Natural killer cell treated with Interleukin-12 subunit alpha and Interleukin-12 subunit beta and Interleukin-15 and Interleukin-18, amount 100 ng/mL, for 72 hours (primary cell): ENCODE results near the gene IRGC. TPM values are rescaled to one million over a fixed set of nuclear protein-coding genes. Genes with fewer than 3 reads are reported as not detected.

Experiments used
- ATAC-seq, 2 donors: fragments of 150-1000 bp; cut with Tn5 transposase in 1 of 2; sonication (Bioruptor Pico), chemical (Tn5 transposase) in 1 of 2; 2 replicates each; pipeline ENCODE4 v1.10.0; 2021
- DNase-seq: peaks from one replicate; pipeline ENCODE4 v3.0.0; 2022; ENCODE audit warnings: low spot score
- H3K27ac Mint-ChIP-seq, 2 donors: 1 replicate in 1 of 2; 2 replicates in 1 of 2; pipeline ENCODE4 v1.8.0; 2022; ENCODE audit warnings: mixed read lengths in 2 of 2, mild to moderate bottlenecking in 1 of 2, moderate library complexity in 1 of 2
- H3K27me3 Mint-ChIP-seq, 2 donors: 1 replicate in 1 of 2; 2 replicates in 1 of 2; pipeline ENCODE4 v1.8.0; 2022; ENCODE audit warnings: mixed read lengths in 2 of 2
- H3K36me3 Mint-ChIP-seq: one replicate; pipeline ENCODE4 v1.8.0; 2022; ENCODE audit warnings: mixed read lengths
- H3K4me1 Mint-ChIP-seq, 2 donors: 1 replicate in 1 of 2; 2 replicates in 1 of 2; pipeline ENCODE4 v1.8.0; 2022; ENCODE audit warnings: low read depth in 2 of 2, mixed read lengths in 2 of 2, mild to moderate bottlenecking in 1 of 2
- H3K4me3 Mint-ChIP-seq: one replicate; pipeline ENCODE4 v1.8.0; 2022; ENCODE audit warnings: mixed read lengths
- H3K9me3 Mint-ChIP-seq: 2 replicates; pipeline ENCODE4 v1.8.0; 2022; ENCODE audit warnings: mixed read lengths
- total RNA-seq, 2 donors: library from RNA; stranded (reverse); gene quantifications; one replicate each; pipeline ENCODE4 v1.2.3, GENCODE V29; 2022

The IRGC gene
- total RNA-seq, 2 donors from 2014 or later, result not detected

DNA sequence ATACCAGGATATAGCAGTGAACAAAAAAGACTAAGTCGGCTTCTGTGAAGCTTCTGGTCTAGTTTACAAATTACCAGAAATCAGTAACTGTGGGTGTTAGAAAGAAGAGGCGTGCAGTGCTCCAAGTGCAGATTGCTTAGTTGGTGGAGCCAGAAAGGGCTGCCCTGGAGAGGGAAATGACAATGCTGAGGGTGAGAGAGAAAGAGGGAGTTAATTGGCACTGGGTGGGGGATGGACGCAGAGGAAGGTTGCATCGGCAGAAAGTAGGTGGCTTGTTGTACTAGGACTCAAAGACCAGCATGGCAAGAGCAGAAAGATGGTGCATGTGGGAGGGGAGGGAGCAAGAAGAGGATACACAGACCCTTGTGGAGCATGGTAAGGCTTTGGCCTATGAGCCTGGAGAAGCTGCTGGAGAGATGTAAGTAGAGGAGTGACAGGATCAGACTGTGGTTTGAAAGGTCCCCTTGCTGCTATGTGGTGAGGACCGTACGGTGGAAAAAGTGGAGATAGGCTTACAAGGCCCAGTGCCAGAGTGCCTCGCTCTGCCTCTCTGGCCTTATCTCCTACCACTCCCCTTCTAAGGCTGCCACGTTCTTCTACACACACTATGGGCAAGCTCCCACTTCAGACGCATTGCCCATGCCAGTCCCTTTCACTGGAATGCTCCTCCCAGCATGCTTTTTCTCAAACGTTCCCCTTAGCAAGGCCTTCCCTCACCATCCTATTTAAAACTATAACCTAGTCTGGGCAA is 25.4 kb downstream of the IRGC start:
- H3K27me3 Mint-ChIP-seq, result no peaks in the 10 kb centered on the region
- H3K4me1 Mint-ChIP-seq, result peaks cover 12 to 17% of the 10 kb centered on the region in 2 donors
- peak overlapping the region; percentile 6 to 8 for H3K27ac Mint-ChIP-seq
- ATAC-seq, result no peak
- H3K4me3 Mint-ChIP-seq, result no peak overlapping the region
- no peaks in the 10 kb centered on the region for H3K9me3 Mint-ChIP-seq
- no peak for DNase-seq
- H3K36me3 Mint-ChIP-seq, result peaks cover 36% of the 10 kb centered on the region

GRCh38 chr19:43743059-43743458 is 27.2 kb downstream of the IRGC start:
- H3K36me3 Mint-ChIP-seq, result peaks cover 38% of the 10 kb centered on the region
- peaks cover 19 to 20% of the 10 kb centered on the region in 2 donors for H3K4me1 Mint-ChIP-seq
- DNase-seq, result no peak
- ATAC-seq, result no peak
- peak overlapping the region; percentile 39 to 50 for H3K27ac Mint-ChIP-seq
- no peak overlapping the region for H3K4me3 Mint-ChIP-seq
- no peaks in the 10 kb centered on the region for H3K27me3 Mint-ChIP-seq
- H3K9me3 Mint-ChIP-seq, result no peaks in the 10 kb centered on the region

GRCh38 chr19:43747557-43748204 is 31.8 kb downstream of the IRGC start:
- Mint-ChIP-seq H3K4me1 (peaks cover 49 to 55% of the 10 kb centered on the region in 2 donors), H3K4me3 (peak overlapping the region; percentile 54), H3K27ac (peak overlapping the region; percentile 93 to 100), H3K27me3 (no peaks in the 10 kb centered on the region), H3K36me3 (peaks cover 51% of the 10 kb centered on the region), H3K9me3 (no peaks in the 10 kb centered on the region)
- ATAC-seq (peak in 1 of 2 donors; percentile 37), DNase-seq (no peak)

- Mint-ChIP-seq H3K4me3 (peak overlapping the region; percentile 54), H3K9me3 (no peaks in the 10 kb centered on the region), H3K36me3 (peaks cover 47% of the 10 kb centered on the region), H3K4me1 (peaks cover 54 to 60% of the 10 kb centered on the region in 2 donors), H3K27me3 (no peaks in the 10 kb centered on the region), H3K27ac (peak overlapping the region; percentile 93 to 100)
- DNase-seq, result no peak
- no peak for ATAC-seq
Observed at GRCh38 chr19:43748205-43748594, 32.3 kb downstream of the IRGC start.

DNA sequence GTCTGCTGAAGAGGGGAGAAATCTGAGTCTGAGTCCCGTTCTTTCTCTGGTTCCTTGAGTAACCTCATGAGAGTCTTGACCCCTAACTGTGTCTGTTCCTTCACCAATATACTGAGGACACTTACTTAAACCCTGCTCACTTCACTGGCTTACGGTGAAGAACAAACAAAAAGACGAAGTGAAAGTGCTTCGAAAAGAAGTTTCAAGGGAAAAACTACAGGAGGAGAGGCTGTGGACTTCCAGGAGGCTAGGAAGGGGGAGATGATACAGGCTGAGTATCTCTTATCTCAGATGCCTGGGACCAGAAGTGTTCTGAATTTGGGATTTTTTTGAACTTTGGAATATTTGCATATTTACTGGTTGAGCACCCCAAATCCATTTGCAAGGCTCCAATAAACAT is 32.8 kb downstream of the IRGC start:
- Mint-ChIP-seq H3K27me3 (no peaks in the 10 kb centered on the region), H3K27ac (peak overlapping the region; percentile 93 to 100), H3K4me1 (peaks cover 54 to 61% of the 10 kb centered on the region in 2 donors), H3K36me3 (peaks cover 47% of the 10 kb centered on the region), H3K4me3 (peak overlapping the region; percentile 51), H3K9me3 (no peaks in the 10 kb centered on the region)
- DNase-seq (no peak), ATAC-seq (no peak)

DNA sequence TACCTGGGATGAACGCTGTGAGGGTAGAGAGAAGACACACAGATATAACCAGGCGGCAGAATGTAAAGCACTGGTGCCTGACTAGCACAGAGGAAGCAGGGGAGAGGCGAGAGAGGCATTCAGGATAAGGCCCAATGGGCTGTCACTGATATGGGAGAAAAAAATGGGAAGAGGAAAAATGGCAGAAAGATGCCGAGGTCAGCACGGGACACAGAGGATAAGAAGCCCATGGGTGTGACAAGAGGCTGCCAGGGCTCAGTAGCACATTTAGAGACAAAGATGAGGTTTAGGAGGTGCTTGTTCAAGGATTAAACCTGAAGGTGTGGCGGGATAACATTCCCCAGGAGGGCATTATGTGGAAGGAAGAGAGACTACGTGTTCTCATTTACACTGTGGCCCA is 33.3 kb downstream of the IRGC start:
- ATAC-seq, result no peak
- DNase-seq, result no peak
- Mint-ChIP-seq H3K4me1 (peaks cover 58 to 65% of the 10 kb centered on the region in 2 donors), H3K27ac (peak overlapping the region; percentile 93 to 100), H3K4me3 (peak overlapping the region; percentile 51), H3K36me3 (peaks cover 42% of the 10 kb centered on the region), H3K27me3 (no peaks in the 10 kb centered on the region), H3K9me3 (no peaks in the 10 kb centered on the region)

DNA sequence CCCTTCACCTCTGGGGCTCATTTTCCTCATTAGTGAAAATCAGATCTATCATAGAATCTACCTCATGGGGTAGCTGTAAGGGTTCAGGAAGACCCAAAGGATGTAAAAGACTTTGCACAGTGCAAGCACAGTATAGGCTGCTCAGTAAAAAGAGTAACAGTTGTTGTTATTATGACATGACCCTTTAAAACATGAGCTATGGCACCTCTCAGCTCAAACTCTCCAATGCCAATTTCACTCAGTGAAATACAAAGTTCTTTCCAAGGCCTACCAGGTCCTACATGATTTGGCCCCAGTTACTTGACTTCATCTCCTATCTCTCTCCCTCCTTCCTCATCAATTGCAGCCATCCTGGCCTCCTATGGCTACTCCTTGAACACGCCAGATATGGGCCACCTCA is 34.0 kb downstream of the IRGC start:
- H3K4me3 Mint-ChIP-seq, result peak overlapping the region; percentile 36
- ATAC-seq (no peak), DNase-seq (no peak)
- H3K36me3 Mint-ChIP-seq, result peaks cover 40% of the 10 kb centered on the region
- peaks cover 62 to 70% of the 10 kb centered on the region in 2 donors for H3K4me1 Mint-ChIP-seq
- H3K9me3 Mint-ChIP-seq, result no peaks in the 10 kb centered on the region
- H3K27ac Mint-ChIP-seq, result peak overlapping the region; percentile 93 to 100
- no peaks in the 10 kb centered on the region for H3K27me3 Mint-ChIP-seq

DNA sequence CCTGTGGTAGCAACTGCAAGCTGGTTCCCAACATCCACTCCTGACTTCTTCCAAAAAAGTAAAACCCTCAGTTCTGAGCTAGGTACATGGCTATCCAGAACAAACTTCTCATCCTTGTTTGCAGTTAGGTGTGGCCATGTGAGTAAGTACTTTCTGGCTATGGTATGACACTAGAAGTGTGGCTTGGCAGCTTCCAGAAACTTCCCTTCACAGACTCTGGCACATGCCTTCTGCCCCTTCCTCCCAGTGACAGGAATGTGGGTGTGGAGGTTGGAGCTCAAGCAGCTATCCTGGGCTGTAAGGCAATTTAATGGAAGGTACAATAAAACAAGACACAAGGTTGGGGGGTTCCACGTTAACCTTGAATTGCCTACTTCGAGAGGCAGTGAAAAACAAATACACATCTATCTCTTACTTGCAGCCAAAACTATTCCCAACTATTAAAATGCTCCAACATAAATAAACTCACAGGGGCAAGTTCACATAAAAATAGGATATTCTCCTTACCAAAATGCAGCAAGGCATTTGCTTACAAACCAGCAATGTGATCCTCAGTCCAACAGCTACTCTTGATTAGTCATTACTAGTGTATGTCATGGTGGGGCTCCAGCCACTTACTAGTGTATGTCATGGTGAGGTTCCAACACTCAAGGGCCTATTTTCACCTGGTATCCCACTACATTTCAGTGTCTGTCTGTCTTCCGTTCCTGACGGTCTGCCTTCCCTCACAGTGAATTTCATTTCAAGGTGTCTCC is 35.8 kb downstream of the IRGC start:
- H3K4me3 Mint-ChIP-seq, result peak overlapping the region; percentile 98
- H3K9me3 Mint-ChIP-seq, result no peaks in the 10 kb centered on the region
- peaks cover 69 to 78% of the 10 kb centered on the region in 2 donors for H3K4me1 Mint-ChIP-seq
- peak in 1 of 2 donors; percentile 15 for ATAC-seq
- peak overlapping the region; percentile 93 to 100 for H3K27ac Mint-ChIP-seq
- no peaks in the 10 kb centered on the region for H3K27me3 Mint-ChIP-seq
- peaks cover 39% of the 10 kb centered on the region for H3K36me3 Mint-ChIP-seq
- DNase-seq, result no peak

DNA sequence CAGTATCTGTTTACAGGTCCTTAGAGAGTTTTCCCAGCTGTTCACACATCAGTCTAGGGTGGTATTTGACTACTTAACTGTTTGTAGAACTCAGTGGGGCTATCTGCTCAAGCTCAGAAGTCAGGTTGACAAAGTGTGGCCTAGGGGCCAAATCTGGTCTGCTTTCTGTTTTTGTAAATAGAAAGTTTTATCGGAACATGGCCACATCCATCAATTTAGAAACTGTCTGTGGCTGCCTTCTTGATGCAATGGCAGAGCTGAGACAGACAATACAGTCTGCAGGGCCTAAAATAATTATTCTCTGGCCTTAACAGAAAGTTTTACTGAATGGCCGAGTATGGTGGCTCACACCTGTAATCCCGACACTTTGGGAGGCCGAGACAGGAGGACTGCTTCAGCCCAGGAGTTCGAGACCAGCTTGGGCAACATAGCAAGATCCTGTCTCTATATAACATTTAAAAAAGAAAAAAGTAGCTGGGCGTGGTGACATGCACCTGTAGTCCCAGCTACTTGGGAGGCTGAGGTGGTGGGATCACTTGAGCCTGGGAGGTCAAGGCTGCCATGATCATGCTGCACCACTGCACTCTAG is 36.5 kb downstream of the IRGC start:
- H3K9me3 Mint-ChIP-seq, result no peaks in the 10 kb centered on the region
- DNase-seq (peak; percentile 74), ATAC-seq (peak; percentile 25 to 35)
- H3K27ac Mint-ChIP-seq, result peak overlapping the region; percentile 93 to 100
- peaks cover 70 to 83% of the 10 kb centered on the region in 2 donors for H3K4me1 Mint-ChIP-seq
- peak overlapping the region; percentile 98 for H3K4me3 Mint-ChIP-seq
- peaks cover 38% of the 10 kb centered on the region for H3K36me3 Mint-ChIP-seq
- no peaks in the 10 kb centered on the region for H3K27me3 Mint-ChIP-seq

- H3K9me3 Mint-ChIP-seq, result no peaks in the 10 kb centered on the region
- H3K36me3 Mint-ChIP-seq, result peaks cover 24% of the 10 kb centered on the region
- no peaks in the 10 kb centered on the region for H3K27me3 Mint-ChIP-seq
- peaks cover 70 to 83% of the 10 kb centered on the region in 2 donors for H3K4me1 Mint-ChIP-seq
- H3K27ac Mint-ChIP-seq, result peak overlapping the region; percentile 93 to 100
- no peak for ATAC-seq
- DNase-seq, result no peak
- H3K4me3 Mint-ChIP-seq, result peak overlapping the region; percentile 98
Observed at GRCh38 chr19:43754253-43754502, 38.3 kb downstream of the IRGC start.

DNA sequence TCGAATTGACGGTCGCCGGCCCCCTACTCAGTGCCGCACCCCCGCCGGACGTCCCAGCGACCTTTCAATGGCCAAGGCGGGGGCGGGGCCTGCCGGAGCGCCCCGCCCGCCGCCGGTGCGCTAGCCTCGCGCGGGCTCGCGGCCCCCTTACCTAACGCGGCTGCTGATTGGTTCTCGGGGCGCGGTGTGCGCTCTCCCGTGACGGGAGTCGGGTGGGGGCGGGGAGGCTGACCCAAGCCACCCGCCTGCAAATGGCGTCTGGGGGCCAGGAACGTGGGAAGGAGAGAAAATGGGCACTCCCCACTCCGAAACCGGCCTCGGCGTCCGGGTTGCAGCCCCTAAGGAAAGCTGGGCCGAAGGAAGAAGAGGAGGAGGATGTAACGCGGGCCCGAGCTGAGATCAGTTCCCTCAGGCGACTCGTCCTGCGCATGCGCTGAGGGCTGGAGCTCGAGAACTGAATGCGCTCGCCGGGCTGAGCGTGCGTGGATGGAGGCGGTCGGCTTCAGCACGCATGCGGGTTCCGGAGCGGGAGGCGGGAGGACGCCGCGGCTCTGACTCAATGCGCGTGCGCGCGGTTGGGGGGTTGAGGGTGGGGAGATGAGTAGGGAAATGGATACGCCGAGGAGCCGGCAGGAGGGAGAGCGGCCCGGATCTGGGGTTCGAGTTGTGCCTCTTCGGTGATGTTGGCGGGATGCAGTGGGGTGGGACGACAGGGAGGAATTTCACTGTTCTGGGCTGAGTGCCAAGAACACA is 38.8 kb downstream of the IRGC start, which contains the start of gene SMG9:
Gene SMG9 (minus strand): TSS at position 460 of the 753 bp plus-strand sequence. CDS start 4,221 bp downstream, outside the sequence.
- ATAC-seq (peak; percentile 88 to 91), DNase-seq (peak; percentile 99)
- Mint-ChIP-seq H3K9me3 (no peaks in the 10 kb centered on the region), H3K4me1 (peaks cover 71 to 87% of the 10 kb centered on the region in 2 donors), H3K36me3 (peaks cover 22% of the 10 kb centered on the region), H3K27me3 (no peaks in the 10 kb centered on the region), H3K4me3 (peak within 1 kb of the TSS; percentile 98), H3K27ac (peak within 1 kb of the TSS; percentile 93 to 100)

GRCh38 chr19:43755256-43755801 is 39.5 kb downstream of the IRGC start:
- peaks cover 16% of the 10 kb centered on the region for H3K36me3 Mint-ChIP-seq
- ATAC-seq, result peak in 1 of 2 donors; percentile 8
- DNase-seq, result peak; percentile 86
- no peaks in the 10 kb centered on the region for H3K27me3 Mint-ChIP-seq
- peaks cover 65 to 83% of the 10 kb centered on the region in 2 donors for H3K4me1 Mint-ChIP-seq
- H3K4me3 Mint-ChIP-seq, result peak overlapping the region; percentile 98
- no peaks in the 10 kb centered on the region for H3K9me3 Mint-ChIP-seq
- peak overlapping the region; percentile 93 to 100 for H3K27ac Mint-ChIP-seq

DNA sequence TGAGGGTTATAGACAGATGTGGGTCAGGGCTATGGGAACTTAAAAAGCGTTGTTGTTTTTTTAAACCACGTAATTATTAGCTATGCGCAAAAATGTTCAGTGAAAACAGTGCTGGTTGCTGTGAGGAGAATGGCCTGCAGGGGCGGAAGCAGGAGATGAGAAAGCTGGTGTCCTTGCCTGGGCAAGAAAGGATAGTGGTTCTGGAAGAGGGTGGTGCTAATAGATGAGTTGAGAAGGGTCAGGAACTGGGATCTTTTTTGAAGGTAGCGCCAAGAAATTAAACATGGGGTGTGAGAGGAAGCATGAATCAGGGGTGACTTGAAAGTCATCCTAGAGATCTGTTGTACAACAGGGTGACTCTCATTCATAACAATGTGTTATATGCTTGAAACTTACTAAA is 43.6 kb downstream of the IRGC start:
- ATAC-seq, result no peak
- DNase-seq, result no peak
- Mint-ChIP-seq H3K9me3 (no peaks in the 10 kb centered on the region), H3K27me3 (no peaks in the 10 kb centered on the region), H3K4me3 (peak overlapping the region; percentile 15), H3K36me3 (peaks cover 5% of the 10 kb centered on the region), H3K27ac (peak overlapping the region; percentile 1 to 6), H3K4me1 (peaks cover 59 to 72% of the 10 kb centered on the region in 2 donors)
